Liver (tissue), 9 donors: Measurements from ENCODE around the gene MCCC1. TPM values are rescaled to one million over a fixed set of nuclear protein-coding genes. Genes with fewer than 3 reads are reported as not detected.

ENCODE experiments used
- DNase-seq: peaks from one replicate; pipeline ENCODE4 v3.0.0-alpha.2; 2017; ENCODE audit warnings: low spot score
- H3K27ac ChIP-seq, 2 donors: one replicate each; pipeline ENCODE4 v1.7.0; 2013; ENCODE audit warnings: inconsistent platforms in 2 of 2, low read length in 2 of 2, control low read depth in 1 of 2, low read depth in 1 of 2, mild to moderate bottlenecking in 1 of 2
- H3K27me3 ChIP-seq, 4 donors: one replicate each; pipeline versions ENCODE4 v1.6.1 to v1.7.0; 2013; ENCODE audit warnings: low read length in 3 of 4, inconsistent platforms in 1 of 4, mild to moderate bottlenecking in 1 of 4, moderate library complexity in 1 of 4; ENCODE audit not compliant: control insufficient read depth in 4 of 4, insufficient read depth in 4 of 4
- H3K36me3 ChIP-seq, 4 donors: one replicate each; pipeline versions ENCODE4 v1.6.1 to v1.7.0; 2013; ENCODE audit warnings: low read length in 3 of 4, mild to moderate bottlenecking in 3 of 4, low read depth in 1 of 4, moderate library complexity in 1 of 4; ENCODE audit not compliant: control insufficient read depth in 4 of 4, insufficient read depth in 3 of 4
- H3K4me1 ChIP-seq, 4 donors: one replicate each; pipeline versions ENCODE4 v1.6.1 to v1.7.0; 2013; ENCODE audit warnings: low read length in 3 of 4, mild to moderate bottlenecking in 3 of 4, moderate library complexity in 1 of 4; ENCODE audit not compliant: control insufficient read depth in 4 of 4, insufficient read depth in 4 of 4
- H3K4me3 ChIP-seq, 3 donors: one replicate each; pipeline versions ENCODE4 v1.6.1 to v1.7.0; 2013; ENCODE audit warnings: low read length in 3 of 3, control low read depth in 1 of 3, low read depth in 1 of 3, mild to moderate bottlenecking in 1 of 3
- H3K9ac ChIP-seq, 2 donors: one replicate each; pipeline ENCODE4 v1.7.0; 2013; ENCODE audit warnings: low read length in 2 of 2, mild to moderate bottlenecking in 2 of 2, moderate library complexity in 2 of 2, control low read depth in 1 of 2, low read depth in 1 of 2
- H3K9me3 ChIP-seq, 4 donors: one replicate each; pipeline versions ENCODE4 v1.6.1 to v1.7.0; 2013; ENCODE audit warnings: low read length in 3 of 4; ENCODE audit not compliant: control insufficient read depth in 4 of 4
- ATF3 ChIP-seq: IDR thresholded peaks from 2 replicates; pipeline ENCODE4 v1.6.1; 2016; ENCODE audit warnings: antibody characterized with exemption
- CTCF ChIP-seq: fragments of 150-350 bp; IDR thresholded peaks from 2 replicates; pipeline ENCODE4 v1.5.1; 2017; ENCODE audit warnings: improper control_type of control experiment, low read depth, low read length; ENCODE audit not compliant: missing input control
- EGR1 ChIP-seq, 2 donors: IDR thresholded peaks; 2 replicates each; pipeline ENCODE4 v1.6.1; 2016 to 2018; ENCODE audit warnings: antibody characterized with exemption in 2 of 2, low read depth in 2 of 2
- FOXA1 ChIP-seq: IDR thresholded peaks from 2 replicates; pipeline ENCODE4 v1.6.1; 2016; ENCODE audit warnings: antibody characterized with exemption
- FOXA2 ChIP-seq: IDR thresholded peaks from 2 replicates; pipeline ENCODE4 v1.6.1; 2016; ENCODE audit warnings: antibody characterized with exemption
- GABPA ChIP-seq, 2 donors: IDR thresholded peaks in 1 of 2; conservative IDR thresholded peaks in 1 of 2; 2 replicates each; pipeline ENCODE4 v1.6.1; 2016; ENCODE audit warnings: antibody characterized with exemption in 2 of 2, mild to moderate bottlenecking in 1 of 2, moderate library complexity in 1 of 2
- HNF4A ChIP-seq, 2 donors: conservative IDR thresholded peaks; 2 replicates each; pipeline ENCODE4 v1.6.1; 2016; ENCODE audit warnings: antibody characterized with exemption in 2 of 2, mild to moderate bottlenecking in 2 of 2
- HNF4G ChIP-seq: IDR thresholded peaks from 2 replicates; pipeline ENCODE4 v1.6.1; 2016; ENCODE audit warnings: antibody characterized with exemption
- JUND ChIP-seq, 2 donors: IDR thresholded peaks; 2 replicates each; pipeline ENCODE4 v1.6.1; 2016; ENCODE audit warnings: antibody characterized with exemption in 2 of 2
- MAX ChIP-seq: IDR thresholded peaks from 2 replicates; pipeline ENCODE4 v1.6.1; 2016; ENCODE audit warnings: antibody characterized with exemption
- NR2F2 ChIP-seq: IDR thresholded peaks from 2 replicates; pipeline ENCODE4 v1.6.1; 2016; ENCODE audit warnings: antibody characterized with exemption
- RAD21 ChIP-seq, 2 donors: IDR thresholded peaks; 2 replicates each; pipeline ENCODE4 v1.6.1; 2016; ENCODE audit warnings: antibody characterized with exemption in 2 of 2, mild to moderate bottlenecking in 2 of 2
- REST ChIP-seq: IDR thresholded peaks from 2 replicates; pipeline ENCODE4 v1.6.1; 2016; ENCODE audit warnings: antibody characterized with exemption, mild to moderate bottlenecking
- RXRA ChIP-seq, 2 donors: IDR thresholded peaks; 2 replicates each; pipeline ENCODE4 v1.6.1; 2017 to 2018; ENCODE audit warnings: antibody characterized with exemption in 2 of 2, mild to moderate bottlenecking in 1 of 2
- SP1 ChIP-seq: IDR thresholded peaks from 2 replicates; pipeline ENCODE4 v1.6.1; 2018; ENCODE audit warnings: antibody characterized with exemption, mild to moderate bottlenecking
- TAF1 ChIP-seq: conservative IDR thresholded peaks from 2 replicates; pipeline ENCODE4 v1.6.1; 2016; ENCODE audit warnings: antibody characterized with exemption, mild to moderate bottlenecking
- YY1 ChIP-seq: IDR thresholded peaks from 2 replicates; pipeline ENCODE4 v1.6.1; 2016; ENCODE audit warnings: antibody characterized with exemption, mild to moderate bottlenecking
- ZBTB33 ChIP-seq: IDR thresholded peaks from 2 replicates; pipeline ENCODE4 v1.6.1; 2016; ENCODE audit warnings: antibody characterized with exemption
- WGBS: extraction: QIAGEN DNeasy Blood & Tissue Kit; methylation state at CpG from one replicate; pipeline ENCODE4 v1.1.7; 2013; 5-methylcytosine and 5-hydroxymethylcytosine counted together
- polyA plus RNA-seq, 2 donors: library from polyadenylated mRNA; stranded (reverse) in 1 of 2; unstranded in 1 of 2; fragments of 200-250 nt in 1 of 2; fragments of >200 nt in 1 of 2; fragmentation: Nextera tagmentation in 1 of 2; extraction: Ambion mirVana in 1 of 2; gene quantifications; one replicate each; pipeline versions ENCODE4 v1.2.1 to v1.2.3, GENCODE V29; 2013 to 2015
- total RNA-seq, 2 donors: library from RNA; depleted of rRNA; stranded (reverse); fragments of >200 nt; gene quantifications; one replicate each; pipeline ENCODE4 v1.2.3, GENCODE V29; 2014
- donor health status: healthy.
- donor health status: healthy.
- donor health status: healthy.
- donor health status: healthy.
- donor health status: healthy.

The MCCC1 gene
- total and polyA plus RNA-seq, 4 donors = 23.4 to 40.0 (median 34.5) TPM

- peaks cover 0 to 4% (median 3%) of the 10 kb centered on the region in 4 donors for H3K9me3 ChIP-seq
- H3K4me1 ChIP-seq = no peaks in the 10 kb centered on the region
- 49% methylated on average over 6 of the region's 6 CpGs for WGBS
- TF ChIP-seq ATF3 = no peak
- TF ChIP-seq RXRA (IDR thresholded peaks at IDR 0.05) = no peak
- TF ChIP-seq HNF4G = no peak
- no peak for TF ChIP-seq NR2F2
- H3K27ac ChIP-seq = no peak overlapping the region
- H3K9ac ChIP-seq = no peak overlapping the region
- H3K4me3 ChIP-seq = no peak overlapping the region
- H3K36me3 ChIP-seq = no peaks in the 10 kb centered on the region
- DNase-seq = no peak
- H3K27me3 ChIP-seq = no peaks in the 10 kb centered on the region
Observed at GRCh38 chr3:183132409-183132808, 33.1 kb upstream of the MCCC1 start.

GRCh38 chr3:183131735-183132134 lies 32.4 kb upstream of the MCCC1 start:
- Histone ChIP-seq H3K4me3 (no peak overlapping the region), H3K9me3 (peaks cover 0 to 4% (median 3%) of the 10 kb centered on the region in 4 donors), H3K27ac (no peak overlapping the region), H3K4me1 (no peaks in the 10 kb centered on the region), H3K36me3 (no peaks in the 10 kb centered on the region), H3K9ac (no peak overlapping the region), H3K27me3 (no peaks in the 10 kb centered on the region)
- TF ChIP-seq ATF3 = no peak
- no peak for TF ChIP-seq RXRA (IDR thresholded peaks at IDR 0.05)
- no peak for TF ChIP-seq SP1
- TF ChIP-seq NR2F2 = no peak
- no peak for TF ChIP-seq GABPA (IDR thresholded peaks at IDR 0.05 in 1 of 2, conservative IDR thresholded peaks at IDR 0.05 in 1 of 2)
- no peak for TF ChIP-seq FOXA1
- no peak for TF ChIP-seq EGR1 (IDR thresholded peaks at IDR 0.05; ENCODE audit: low read depth in 2 of 2)
- no peak for TF ChIP-seq ZBTB33
- TF ChIP-seq TAF1 = no peak
- TF ChIP-seq YY1 = no peak
- TF ChIP-seq JUND (IDR thresholded peaks at IDR 0.05) = no peak
- no peak for TF ChIP-seq FOXA2
- TF ChIP-seq HNF4G = no peak
- TF ChIP-seq REST = no peak
- no peak for TF ChIP-seq MAX
- TF ChIP-seq CTCF = no peak
- no peak for TF ChIP-seq HNF4A (conservative IDR thresholded peaks at IDR 0.05)
- TF ChIP-seq RAD21 (IDR thresholded peaks at IDR 0.05) = no peak
- 61% methylated on average over 4 of the region's 4 CpGs for WGBS
- DNase-seq = no peak
